ENCODE data around the gene MFSD1.

DNA sequence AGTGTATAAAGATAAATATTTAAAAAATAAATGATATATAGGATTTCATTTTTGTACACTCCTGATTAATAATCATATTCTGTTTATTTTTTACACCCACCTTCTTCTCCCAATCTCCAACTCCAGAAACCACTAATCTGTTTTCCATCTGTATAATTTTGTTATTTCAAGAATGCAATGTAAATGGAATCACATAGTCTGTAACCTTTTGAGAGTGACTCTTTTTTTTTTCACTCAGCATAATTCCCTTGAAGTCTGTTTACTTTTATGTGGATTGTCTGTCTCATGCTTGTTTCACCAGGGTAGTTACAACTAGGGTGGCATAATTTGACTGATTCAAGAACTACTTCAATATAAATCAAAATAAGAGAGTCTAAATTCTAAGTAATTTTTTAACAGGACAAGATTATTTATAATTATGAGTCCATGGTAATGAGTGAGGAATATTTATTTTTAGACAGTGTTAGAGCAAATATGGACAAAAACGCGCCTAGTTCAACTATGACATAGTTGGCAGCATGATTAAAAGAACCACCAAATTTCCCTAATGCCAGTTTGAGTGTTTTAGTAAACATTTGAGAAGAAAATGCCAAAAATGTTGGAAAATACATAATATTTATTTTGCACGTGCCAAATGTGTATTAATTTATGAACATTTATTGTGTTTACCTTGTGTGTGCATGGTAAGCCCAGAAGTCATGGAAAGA is 19.4 kb upstream of the MFSD1 start:
- TF ChIP-seq, protein P1, sequence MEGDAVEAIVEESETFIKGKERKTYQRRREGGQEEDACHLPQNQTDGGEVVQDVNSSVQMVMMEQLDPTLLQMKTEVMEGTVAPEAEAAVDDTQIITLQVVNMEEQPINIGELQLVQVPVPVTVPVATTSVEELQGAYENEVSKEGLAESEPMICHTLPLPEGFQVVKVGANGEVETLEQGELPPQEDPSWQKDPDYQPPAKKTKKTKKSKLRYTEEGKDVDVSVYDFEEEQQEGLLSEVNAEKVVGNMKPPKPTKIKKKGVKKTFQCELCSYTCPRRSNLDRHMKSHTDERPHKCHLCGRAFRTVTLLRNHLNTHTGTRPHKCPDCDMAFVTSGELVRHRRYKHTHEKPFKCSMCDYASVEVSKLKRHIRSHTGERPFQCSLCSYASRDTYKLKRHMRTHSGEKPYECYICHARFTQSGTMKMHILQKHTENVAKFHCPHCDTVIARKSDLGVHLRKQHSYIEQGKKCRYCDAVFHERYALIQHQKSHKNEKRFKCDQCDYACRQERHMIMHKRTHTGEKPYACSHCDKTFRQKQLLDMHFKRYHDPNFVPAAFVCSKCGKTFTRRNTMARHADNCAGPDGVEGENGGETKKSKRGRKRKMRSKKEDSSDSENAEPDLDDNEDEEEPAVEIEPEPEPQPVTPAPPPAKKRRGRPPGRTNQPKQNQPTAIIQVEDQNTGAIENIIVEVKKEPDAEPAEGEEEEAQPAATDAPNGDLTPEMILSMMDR (IDR thresholded peaks at IDR 0.05), result no peak
- no peak for TF ChIP-seq POLR2A (IDR thresholded peaks at IDR 0.05)

All from tibial nerve (tissue), 3 donors.